AG09309 (cell line): ENCODE data around the gene SLC6A20.

Experiments
- DNase-seq: peaks from one replicate; pipeline ENCODE4 v3.0.0-alpha.2; 2010; ENCODE audit warnings: low read depth
- H3K4me3 ChIP-seq: 2 replicates; pipeline ENCODE4 v1.5.1; 2011; ENCODE audit warnings: mild to moderate bottlenecking, low read depth, low read length, moderate library complexity; ENCODE audit not compliant: control insufficient read depth
- CTCF ChIP-seq: IDR thresholded peaks from 2 replicates; pipeline ENCODE4 v1.5.1; 2011; ENCODE audit warnings: mild to moderate bottlenecking, low read depth, low read length, inconsistent platforms; ENCODE audit not compliant: insufficient read depth, control insufficient read depth; ENCODE audit errors: missing control alignments

The SLC6A20 gene

GRCh38 chr3:45746165-45746776 is 50.1 kb downstream of the SLC6A20 start:
- H3K4me3 ChIP-seq = no peak overlapping the region
- DNase-seq = no peak

GRCh38 chr3:45742461-45743089 is 53.8 kb downstream of the SLC6A20 start:
- no peak for DNase-seq
- TF ChIP-seq CTCF = no peak
- no peak overlapping the region for H3K4me3 ChIP-seq

More at GRCh38 chr3:45746165-45746776, 50.1 kb downstream of the SLC6A20 start:
- TF ChIP-seq CTCF = no peak

DNA sequence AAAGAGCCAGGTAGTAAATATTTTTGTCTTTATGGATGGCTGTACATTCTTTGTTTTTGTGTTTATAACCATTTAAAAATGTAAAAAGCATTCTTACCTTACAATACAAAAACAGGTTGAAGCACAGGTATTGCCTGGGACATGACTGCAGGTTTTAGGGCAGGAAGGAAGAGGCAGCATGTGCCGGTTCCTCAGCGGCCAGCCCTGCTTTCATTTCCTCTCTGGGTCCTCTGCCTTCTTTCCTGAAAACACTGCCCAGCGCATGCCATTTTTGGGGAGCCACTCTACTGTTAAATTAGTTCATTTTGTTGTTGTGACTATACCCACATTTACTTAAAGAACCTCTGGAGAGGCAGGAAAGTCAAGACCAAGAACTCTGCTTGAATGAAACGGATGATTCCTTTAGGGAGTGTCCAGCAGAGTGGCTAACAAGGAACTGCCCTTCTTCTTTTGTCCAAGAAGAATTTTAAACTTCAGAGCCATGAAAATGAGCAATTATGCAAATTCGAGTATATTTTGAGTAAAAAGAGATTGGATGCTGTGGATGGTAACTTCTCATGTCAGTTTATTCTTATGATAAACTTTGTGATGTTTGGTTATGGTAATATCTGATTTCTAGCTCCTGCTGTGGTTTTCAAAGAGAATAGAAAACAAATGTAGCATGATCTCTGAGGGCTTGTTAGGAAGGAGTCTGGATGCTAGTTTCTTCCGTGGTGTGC is 54.4 kb downstream of the SLC6A20 start:
- DNase-seq = no peak
- H3K4me3 ChIP-seq = no peak overlapping the region
- TF ChIP-seq CTCF = no peak

DNA sequence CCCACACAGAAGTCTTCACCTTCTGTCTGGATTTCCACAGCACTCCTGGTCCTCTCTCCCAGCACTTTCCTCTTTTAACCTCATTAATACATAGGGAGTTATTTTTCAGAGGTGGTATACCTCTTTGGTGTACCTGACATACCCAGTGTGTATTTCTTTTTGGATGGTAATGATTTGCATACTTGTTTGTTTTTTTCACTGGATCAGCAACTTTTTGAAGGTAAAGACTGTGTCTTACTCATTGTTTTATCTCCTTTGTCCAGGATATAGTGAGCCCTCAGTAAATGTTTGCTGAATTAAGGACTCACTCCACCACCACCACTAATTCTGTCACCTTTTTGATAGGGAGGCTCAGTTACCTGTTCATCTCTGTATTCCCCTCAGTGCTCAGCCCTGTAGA is 55.1 kb downstream of the SLC6A20 start:
- no peak for TF ChIP-seq CTCF
- no peak for DNase-seq
- H3K4me3 ChIP-seq = no peak overlapping the region

DNA sequence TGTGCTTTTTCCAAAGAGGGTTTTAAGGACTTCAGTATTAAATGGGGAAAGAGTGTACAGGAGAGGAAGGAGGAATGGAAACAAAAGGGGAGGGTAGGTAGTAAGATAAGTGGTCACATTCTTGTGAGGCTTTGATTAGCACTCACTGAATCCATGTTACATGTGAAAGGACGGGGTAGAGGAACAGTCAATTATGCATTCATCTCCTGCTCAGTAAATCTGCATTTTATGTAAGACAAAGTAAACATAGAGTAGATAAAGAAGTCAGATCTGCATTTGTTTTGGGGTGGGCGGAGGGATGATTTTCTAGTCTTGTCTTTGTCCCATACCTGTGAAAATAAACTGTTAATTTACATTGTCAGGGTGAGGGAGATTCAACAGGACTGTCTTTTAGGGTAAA is 56.3 kb downstream of the SLC6A20 start:
- no peak overlapping the region for H3K4me3 ChIP-seq
- TF ChIP-seq CTCF = no peak
- DNase-seq = no peak

- no peak for TF ChIP-seq CTCF
- DNase-seq = no peak
- no peak overlapping the region for H3K4me3 ChIP-seq
Observed at GRCh38 chr3:45737234-45737633, 59.1 kb downstream of the SLC6A20 start.
